CD4-positive, alpha-beta T cell treated with Interleukin-4 for 4 hours (primary cell): ENCODE results near the gene PAPPA.

Experiments used
- DNase-seq: peaks from one replicate; pipeline ENCODE4 v3.0.0-alpha.2; 2020

PAPPA gene

GRCh38 chr9:116153765-116154333, at the start of gene PAPPA:
PAPPA (plus strand) TSS chr9:116153791; CDS start chr9:116154173, 382 bp downstream.
- DNase-seq = no peak

DNA sequence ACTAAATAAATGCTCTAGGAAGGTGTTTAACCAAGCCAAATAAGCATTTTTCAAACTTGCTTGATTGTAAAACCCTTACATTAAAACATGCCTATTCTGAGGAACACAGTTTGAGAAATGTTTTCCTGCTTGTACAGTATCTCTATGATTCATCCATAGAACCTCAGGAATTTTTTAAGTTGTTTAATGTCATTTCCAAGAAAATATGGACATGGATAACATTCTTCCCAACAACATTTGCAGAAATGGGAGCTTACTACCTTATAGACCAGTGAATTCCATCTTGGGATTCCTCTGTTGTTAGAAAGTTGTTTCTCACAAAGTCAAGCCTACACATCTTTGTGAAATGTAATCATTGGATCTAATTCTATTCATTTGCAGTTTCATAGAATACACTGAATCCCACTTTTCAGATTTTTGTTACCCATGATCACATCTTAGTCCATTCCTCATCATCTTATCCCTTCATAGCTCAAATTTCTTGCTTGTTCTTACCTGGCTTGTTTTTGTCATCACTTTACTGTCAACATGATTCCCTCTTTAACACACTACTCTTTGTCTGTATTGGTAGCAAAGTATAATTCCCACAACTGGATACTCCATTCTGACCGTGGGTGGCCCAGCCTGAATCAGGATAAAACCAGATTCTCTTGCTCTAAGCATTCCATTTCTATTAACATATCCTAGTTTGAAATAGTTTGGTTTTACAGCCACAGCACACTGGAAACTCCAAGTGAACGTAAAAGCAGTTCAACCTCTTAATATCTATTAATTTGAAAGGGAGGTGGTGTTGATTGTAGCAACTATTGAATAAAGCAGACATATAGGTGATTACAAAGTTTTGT, 49.4 kb upstream of the PAPPA start:
- DNase-seq = no peak

DNA sequence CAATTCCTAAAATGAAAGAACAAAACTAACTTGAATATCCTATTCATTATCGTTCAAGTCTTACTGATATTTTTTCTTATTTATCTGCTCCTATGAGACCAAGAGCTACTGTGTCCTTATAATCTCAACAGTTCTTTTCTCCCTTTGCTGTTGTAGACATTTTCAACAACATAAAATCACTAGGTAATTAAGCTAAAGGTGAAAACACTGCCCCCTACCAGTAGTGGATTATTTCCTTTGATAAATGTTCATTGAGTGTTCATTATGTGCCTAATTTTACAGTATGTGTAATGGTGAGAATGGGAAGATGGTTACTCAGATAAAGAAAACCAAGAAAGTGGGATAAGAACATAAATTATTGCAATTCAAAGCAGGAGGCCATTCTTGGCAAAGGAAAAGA, 41.4 kb upstream of the PAPPA start:
- no peak for DNase-seq

DNA sequence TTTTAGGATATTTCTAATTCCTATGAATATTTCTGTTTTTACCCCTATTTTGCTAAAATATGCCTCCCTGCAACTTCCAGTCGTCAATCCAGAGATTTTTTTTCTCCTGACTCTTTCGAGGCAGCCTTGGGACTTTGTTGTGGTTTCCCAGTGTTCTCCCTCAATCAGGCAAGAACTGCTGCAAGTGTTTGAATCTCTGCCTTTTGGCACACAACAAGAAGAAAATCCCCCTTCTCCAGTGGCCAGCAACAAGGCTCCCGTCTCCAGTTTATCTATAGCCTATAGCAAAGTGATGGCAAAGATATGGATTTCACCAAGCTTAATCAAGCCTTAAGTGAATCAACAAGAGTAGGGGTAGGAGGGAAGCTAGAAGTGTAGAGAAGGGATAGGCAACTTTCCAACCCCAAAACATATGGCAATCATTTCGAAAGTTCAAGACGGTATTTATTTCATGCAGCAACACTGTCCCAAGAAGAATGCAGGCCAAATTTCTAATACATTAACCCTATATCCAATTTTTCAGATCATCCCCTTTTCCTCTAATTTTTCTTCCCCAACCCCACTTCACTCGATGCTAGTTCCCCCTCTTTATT, 37.7 kb upstream of the PAPPA start:
- no peak for DNase-seq

DNA sequence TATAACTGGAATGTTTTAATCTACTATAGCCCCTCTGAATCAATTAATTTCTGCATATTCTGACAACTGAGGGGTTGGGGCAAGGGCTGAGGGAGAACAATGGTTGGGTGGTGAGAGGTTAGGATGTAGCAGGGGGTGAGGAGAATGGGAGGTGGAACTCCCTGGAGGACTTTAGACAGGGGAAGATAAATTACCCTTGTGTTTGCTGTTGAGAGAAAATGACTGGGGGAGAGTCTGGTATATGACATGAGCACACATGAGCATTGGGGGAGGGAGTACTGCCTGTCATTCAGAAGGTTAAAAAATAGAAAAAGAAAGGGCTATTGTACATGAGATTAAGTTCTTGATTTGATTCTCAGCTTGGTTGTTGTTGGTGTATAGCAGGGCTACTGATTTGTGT, 37.2 kb upstream of the PAPPA start:
- DNase-seq = no peak

DNA sequence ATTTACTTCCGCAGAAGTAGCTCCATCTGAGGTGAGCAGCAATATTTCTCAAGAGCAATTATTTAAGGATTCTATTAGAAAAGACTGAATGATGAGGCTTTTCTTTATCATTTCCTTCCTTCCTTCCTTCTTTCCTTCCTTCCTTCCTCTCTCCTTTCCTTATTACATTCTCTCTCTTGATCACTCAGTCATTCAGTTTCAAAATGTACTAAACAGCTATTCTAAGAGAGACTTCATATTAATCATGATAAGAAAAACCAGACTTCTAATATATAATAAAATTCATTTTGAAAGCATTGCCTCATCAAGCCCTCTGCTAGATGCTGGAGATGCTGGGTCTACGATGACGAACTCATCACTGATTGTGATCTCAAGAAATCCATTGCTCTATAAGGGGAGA, 30.4 kb upstream of the PAPPA start:
- no peak for DNase-seq

GRCh38 chr9:116124472-116125040, 29.0 kb upstream of the PAPPA start:
- no peak for DNase-seq

DNA sequence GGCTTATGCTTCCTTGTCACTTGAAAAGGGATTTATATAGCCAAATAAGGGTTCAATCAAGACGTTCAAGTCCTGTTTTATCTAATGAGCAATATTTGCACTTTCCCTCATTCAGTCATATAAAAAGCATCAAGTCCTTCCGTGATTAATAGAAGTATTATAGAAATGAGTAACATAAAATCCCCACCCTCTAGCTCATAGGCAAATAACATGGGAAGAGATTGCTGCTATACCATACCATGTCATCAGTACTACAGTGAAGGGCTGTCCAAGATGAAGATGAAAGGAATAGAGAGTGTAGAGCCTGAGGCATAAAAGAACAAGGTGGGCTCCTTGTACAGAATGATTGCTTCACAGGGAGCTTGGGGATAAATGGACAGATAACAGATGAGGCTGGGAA, 20.4 kb upstream of the PAPPA start:
- no peak for DNase-seq

- no peak for DNase-seq
Observed at GRCh38 chr9:116134975-116135374, 18.6 kb upstream of the PAPPA start.

GRCh38 chr9:116137010-116137409, 16.6 kb upstream of the PAPPA start:
- DNase-seq = no peak

GRCh38 chr9:116137581-116137980, 16.0 kb upstream of the PAPPA start:
- no peak for DNase-seq

- DNase-seq = no peak
Observed at GRCh38 chr9:116141864-116142561, 11.6 kb upstream of the PAPPA start.

DNA sequence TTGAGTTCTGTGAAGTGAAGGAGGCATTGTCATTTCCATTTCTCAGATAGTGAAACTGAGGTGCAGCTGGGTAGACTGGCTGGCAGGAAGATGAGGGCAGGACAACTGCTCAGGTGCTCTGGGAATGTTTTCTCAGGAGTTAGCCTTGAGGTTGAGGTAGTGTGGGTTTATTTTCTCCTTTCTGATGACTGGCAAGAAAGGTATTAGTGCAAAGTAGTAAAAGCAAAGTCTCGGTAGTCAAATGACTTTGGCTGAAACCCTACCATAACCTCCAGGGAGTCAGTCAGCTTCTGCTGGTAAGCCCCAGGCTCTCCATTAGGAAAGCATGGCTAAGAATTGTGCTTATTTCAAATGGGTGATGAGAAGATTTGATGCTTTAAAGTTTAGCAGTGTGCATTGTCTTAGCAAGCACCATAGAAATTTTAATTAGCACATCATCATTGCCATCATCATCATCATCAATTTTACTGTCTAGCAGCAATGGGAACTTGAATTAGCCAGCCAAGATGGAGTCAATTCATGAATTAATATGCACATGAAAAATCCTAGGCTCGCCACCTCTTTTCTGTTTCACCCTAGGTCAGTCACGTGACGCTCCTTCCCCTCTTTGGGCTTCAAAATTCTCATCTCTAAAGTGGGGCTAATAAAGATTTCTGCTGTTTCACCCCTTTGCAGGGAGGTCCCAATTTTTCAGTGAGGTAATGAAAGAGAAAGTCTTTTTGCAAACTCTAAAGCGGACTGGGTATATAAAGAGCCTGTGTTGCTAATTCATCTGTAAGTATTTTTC, 10.7 kb upstream of the PAPPA start:
- no peak for DNase-seq

DNA sequence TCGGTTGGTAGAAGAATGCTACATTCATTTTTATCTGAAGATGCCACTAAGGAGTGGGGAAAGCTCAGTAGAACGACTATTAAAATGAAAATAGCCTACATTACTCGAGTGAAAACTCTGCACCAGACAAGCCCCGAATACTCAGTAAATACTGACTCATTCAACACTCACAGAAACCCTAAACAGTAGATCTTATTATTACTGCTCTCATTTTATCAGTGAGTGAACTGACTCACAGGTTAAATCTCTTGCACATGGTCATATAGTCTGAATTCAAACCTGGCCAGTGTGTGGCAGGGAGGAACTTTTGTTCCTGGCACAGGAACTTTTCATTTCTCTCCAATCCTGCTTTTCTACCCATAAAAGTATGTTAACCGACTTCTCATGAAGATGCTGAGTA, 9.6 kb upstream of the PAPPA start:
- DNase-seq = no peak

- no peak for DNase-seq
Observed at GRCh38 chr9:116144555-116144954, 9.0 kb upstream of the PAPPA start.

DNA sequence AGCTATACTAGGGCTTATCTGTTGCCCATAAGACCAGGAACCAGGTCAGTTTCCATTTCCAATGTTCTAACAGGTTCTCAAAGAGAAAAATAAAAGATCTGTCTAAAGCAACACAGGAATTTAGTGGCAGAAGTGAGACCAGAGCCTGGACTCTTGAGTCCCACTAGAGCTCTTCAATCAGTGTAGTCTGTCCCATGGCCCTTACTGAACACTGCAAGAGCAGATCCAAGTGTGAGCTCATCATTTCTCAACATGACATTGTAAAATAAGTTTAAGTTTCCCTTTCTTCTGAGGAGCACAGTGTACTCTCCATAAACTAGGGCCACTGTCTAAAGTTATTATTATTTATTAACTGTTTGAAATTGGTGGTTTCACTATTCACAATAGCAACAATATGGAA, 8.6 kb upstream of the PAPPA start:
- no peak for DNase-seq

DNA sequence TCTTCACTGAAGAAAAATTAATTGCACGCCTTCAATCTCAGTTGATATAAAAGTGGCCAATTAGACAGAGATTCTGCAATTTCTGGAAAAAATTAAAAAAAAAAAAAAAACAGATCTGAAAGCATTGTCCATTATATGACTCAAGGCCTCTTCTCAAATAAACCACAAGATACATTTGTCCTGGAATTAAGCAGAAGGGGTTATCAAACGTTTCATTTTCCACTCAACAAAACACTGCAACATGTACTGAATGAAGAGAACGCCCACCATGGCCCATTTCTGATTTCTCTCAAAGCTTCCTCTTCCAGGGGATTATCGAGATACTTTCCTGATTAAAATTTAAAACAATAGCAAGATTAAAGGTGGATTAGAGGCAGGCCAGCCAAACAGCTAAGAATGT, 5.8 kb upstream of the PAPPA start:
- DNase-seq = no peak

- no peak for DNase-seq
Observed at GRCh38 chr9:116149844-116150243, 3.7 kb upstream of the PAPPA start.

DNA sequence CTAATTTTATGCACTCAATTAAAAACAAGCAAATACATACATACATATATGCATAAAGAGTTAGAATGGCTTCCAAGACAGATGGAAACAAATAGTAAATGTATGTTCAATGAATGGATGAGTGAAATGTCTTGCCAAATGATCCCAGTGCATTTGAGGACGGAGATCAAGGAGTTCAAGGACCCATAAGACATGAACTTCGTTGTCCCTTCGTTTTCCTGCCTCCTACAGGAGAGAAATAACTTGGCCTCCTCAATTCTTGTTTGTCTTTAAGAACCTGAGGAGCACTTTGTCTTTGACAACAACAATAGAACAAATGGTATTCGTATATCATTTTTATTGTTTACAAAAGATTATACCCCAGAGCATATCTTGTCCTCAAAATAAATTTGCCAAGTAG, 2.4 kb upstream of the PAPPA start:
- no peak for DNase-seq

DNA sequence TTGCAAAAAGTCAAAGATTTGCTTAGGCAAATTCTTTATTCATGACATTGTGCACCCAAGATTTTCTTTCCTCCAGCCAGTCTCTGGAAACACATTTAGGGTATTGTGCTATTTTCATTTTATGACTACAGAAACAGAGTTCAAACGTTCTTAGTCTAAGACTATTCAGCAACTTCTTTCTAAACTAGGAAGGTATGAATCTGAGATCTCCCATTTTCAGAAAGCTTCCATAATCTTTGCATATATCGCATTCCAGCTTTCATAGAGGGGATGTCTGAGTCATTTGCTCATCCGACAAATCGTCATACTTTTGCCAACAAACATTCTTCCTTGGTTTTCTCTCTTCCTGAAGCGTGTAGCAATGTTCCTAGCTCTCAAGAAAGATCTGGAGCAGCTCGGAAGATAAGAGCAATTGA, 1.6 kb upstream of the PAPPA start:
- DNase-seq = no peak

- no peak for DNase-seq
Observed at GRCh38 chr9:116152390-116152789, 1.2 kb upstream of the PAPPA start.

GRCh38 chr9:116152941-116153764, 438 bp upstream of the PAPPA start:
- no peak for DNase-seq
